GM18873 (cell line): ENCODE measurements around the gene ARHGAP24.

Experiments
- ATAC-seq: cut with Tn5 transposase; IDR thresholded peaks from one replicate; pipeline ENCODE4 v1.9.1; 2021; ENCODE audit warnings: mild to moderate bottlenecking, moderate library complexity, moderate number of reproducible peaks; ENCODE audit not compliant: unreplicated experiment, low FRiP score

Gene ARHGAP24

DNA sequence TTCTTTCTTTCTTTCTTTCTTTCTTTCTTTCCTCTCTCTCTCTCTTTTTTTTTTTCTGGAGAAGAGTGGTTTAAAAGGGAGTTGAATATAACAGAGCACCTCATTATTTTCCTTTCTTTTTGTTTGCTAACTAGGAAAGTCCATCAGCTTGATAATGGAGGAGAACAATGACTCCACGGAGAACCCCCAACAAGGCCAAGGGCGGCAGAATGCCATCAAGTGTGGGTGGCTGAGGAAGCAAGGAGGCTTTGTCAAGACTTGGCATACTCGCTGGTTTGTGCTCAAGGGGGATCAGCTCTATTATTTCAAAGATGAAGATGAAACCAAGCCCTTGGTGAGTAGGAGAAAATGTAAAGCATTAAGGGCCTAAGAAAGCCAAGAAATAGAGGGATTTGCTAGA lies 95.4 kb downstream of the ARHGAP24 start:
- ATAC-seq: no peak

DNA sequence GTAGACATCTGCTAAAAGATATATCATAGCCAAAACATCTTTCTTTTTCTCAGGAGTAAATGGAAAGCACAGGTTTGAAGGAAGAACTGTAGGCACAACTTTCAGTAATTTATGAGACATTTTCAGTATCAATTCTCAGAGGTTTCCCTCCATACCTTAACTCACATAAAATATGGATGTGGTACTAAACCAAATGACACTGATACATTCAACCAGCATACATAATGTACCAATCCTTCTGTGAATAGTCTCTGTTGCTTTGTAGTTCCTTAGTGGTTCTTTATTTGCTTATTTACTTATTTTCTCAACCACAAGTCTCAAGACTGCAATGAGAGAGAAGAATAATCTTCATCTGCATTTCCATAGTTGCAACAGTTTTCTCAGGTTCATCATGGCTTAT lies 96.1 kb downstream of the ARHGAP24 start:
- ATAC-seq: no peak

- no peak for ATAC-seq
Observed at GRCh38 chr4:85573270-85573669, 98.3 kb downstream of the ARHGAP24 start.

GRCh38 chr4:85577307-85577706 lies 102.4 kb downstream of the ARHGAP24 start:
- no peak for ATAC-seq

- ATAC-seq: no peak
Observed at GRCh38 chr4:85579942-85580341, 105.0 kb downstream of the ARHGAP24 start.

- no peak for ATAC-seq
Observed at GRCh38 chr4:85580489-85580888, 105.5 kb downstream of the ARHGAP24 start.

DNA sequence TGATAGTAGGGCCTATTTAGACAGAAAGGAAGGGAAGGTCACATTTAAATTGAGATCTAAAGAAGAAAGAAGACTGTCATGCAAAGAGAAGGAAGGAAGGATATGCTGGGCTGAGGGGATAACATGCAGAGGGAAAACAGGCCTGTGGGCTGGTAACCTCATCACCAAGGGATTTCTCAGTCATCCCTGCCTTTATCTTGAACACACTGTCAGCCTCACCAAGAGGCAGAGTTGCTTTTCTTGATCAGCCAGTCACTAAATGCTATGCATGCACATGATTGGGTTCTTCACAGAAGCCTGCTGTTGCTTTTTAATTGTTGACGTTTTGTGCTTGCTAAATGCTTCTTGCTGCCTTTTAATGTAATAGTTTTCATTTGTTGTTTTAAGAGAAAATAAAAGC lies 113.0 kb downstream of the ARHGAP24 start:
- ATAC-seq: no peak

GRCh38 chr4:85591406-85592098 lies 116.6 kb downstream of the ARHGAP24 start:
- ATAC-seq: no peak

- ATAC-seq: no peak
Observed at GRCh38 chr4:85595098-85595775, 120.3 kb downstream of the ARHGAP24 start.

DNA sequence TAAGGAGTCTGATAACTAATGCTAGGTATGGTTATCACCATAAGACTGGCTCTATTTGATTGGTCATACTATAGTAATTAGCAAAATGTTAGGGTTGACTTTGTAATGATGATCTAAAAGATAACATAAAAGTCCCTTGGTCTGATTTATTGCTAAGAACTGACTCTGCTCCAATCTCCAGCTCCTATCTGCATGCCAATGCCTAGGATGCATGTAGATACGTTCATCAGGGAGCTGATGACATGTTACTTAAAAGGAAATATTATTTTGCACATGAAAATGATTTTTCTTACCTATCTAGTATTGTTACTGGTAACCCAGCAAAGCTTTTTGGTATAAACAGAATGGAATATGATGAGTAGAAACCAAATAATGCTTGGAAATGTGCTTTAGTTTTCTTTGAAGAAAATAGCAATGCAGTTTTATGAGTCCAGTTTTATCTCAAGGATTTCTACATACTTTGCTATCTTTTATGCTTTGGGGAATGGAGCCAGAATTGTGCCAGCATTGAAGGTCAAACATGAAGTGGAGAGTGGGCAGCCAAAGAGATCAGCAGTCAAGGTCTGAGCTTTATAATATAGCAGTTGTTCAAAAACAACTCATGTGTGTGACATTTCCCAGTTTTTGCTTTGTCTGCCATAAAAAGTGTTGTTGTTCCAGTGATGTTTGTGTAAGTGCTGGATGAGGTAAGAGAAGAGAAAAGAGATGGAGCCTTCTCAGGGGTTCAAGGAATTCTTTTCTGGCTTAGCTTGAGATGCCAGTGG lies 121.0 kb downstream of the ARHGAP24 start:
- no peak for ATAC-seq

DNA sequence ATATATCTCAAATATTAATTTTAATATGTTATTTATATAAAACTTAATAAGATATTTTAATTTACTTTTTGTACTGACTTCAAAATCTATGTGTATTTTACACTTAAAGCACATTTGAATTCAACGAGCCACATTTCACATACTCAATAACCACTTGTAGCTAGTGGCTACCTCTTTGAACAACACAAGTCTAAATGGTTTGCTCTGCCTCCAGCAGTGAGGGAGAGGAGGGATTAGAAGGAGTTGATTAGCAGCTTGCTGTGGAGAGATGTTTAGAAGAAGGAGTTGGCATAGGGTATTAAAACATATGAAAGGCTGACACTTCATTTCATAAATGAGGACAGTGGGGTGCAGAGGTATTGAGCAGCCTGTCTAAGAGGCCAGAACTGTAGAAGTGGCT lies 124.0 kb downstream of the ARHGAP24 start:
- no peak for ATAC-seq

DNA sequence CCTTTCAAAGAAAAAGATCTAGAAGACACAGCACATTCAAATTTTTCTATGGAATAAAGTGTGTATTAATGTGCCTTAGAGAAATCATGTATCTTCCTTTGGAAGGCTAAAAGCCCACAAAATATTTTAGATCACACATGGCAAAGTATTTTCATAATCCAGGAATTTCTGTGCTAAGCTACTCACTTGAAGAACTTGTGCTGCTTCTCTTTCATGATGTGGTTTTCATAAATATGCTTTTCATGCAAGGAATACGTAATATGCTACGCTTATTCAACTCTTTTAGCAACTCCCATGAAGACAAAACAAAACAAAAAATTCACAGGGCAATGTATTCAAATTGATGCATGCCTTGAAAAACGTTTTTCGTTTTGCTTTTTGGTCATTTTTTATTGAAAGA lies 125.6 kb downstream of the ARHGAP24 start:
- ATAC-seq: no peak

DNA sequence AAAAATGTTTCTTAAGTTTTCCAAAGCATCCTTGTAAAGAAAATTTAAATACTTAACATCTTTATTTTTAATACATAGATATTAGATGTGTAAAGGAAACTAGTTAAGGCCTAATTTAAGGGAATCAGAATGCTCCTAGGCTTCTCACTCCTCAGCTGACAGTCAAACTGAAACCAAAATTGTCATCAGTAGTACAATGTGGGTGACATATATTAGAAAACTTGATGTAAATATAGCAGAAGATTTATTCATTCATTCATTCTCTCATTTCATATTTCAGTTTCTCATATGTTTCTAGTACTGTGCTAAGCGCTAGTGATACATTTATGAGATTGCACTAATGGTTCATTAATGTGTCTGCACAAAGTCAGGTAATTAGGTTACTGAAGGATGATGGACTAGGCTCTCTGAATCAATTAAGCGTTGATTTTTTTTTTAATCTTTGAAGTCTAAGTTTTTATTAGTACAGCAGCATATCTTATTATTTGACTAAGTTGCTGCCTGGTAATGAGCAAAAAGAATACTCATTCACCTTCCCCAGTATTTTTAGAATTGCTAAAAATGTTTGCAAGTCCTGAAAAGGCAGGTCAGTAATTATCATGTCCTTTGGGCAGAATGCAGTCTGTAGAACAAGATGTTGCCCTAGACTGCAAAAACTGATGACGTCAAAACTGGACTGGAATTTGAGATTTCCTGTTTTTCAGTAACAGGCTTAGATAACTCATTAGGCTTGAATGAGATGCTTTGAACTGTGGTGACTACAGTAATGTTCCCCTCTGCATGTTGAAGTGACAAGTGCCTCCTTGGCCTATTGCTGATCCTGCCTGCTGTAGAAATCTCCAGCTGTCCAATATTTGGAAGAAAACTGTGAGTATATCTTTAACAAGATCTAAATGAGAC lies 128.7 kb downstream of the ARHGAP24 start:
- ATAC-seq: peak; percentile 54

- ATAC-seq: no peak
Observed at GRCh38 chr4:85606505-85606904, 131.6 kb downstream of the ARHGAP24 start.

- peak; percentile 37 for ATAC-seq
Observed at GRCh38 chr4:85607624-85608023, 132.7 kb downstream of the ARHGAP24 start.

GRCh38 chr4:85610450-85610849 lies 135.5 kb downstream of the ARHGAP24 start:
- ATAC-seq: peak; percentile 91

- no peak for ATAC-seq
Observed at GRCh38 chr4:85611661-85612060, 136.7 kb downstream of the ARHGAP24 start.

GRCh38 chr4:85613901-85614300 lies 139.0 kb downstream of the ARHGAP24 start:
- ATAC-seq: no peak

- ATAC-seq: no peak
Observed at GRCh38 chr4:85615952-85616351, 141.0 kb downstream of the ARHGAP24 start.

GRCh38 chr4:85617202-85617601 lies 142.3 kb downstream of the ARHGAP24 start:
- no peak for ATAC-seq
